GM23338 (cell line): Measurements from ENCODE around the gene JAZF1.

Source experiments
- CREB1 ChIP-seq: fragments of 250-450 bp; sonication (Bioruptor Pico); IDR thresholded peaks from 2 replicates; pipeline ENCODE4 v1.5.0; 2020; ENCODE audit warnings: low read depth, mild to moderate bottlenecking, moderate library complexity
- EZH2 ChIP-seq: fragments of 200-600 bp; sonication (generic); IDR thresholded peaks from one replicate; pipeline ENCODE4 v1.8.0; 2017; ENCODE audit warnings: antibody characterized with exemption, mild to moderate bottlenecking, low read depth; ENCODE audit not compliant: unreplicated experiment
- EZH2phosphoT487 ChIP-seq: fragments of 200-600 bp; sonication (generic); IDR thresholded peaks from one replicate; pipeline ENCODE4 v1.8.1; 2018; ENCODE audit warnings: antibody characterized with exemption; ENCODE audit not compliant: unreplicated experiment
- POLR2AphosphoS5 ChIP-seq: IDR thresholded peaks from 2 replicates; pipeline ENCODE4 v1.6.1; 2016; ENCODE audit warnings: antibody characterized with exemption, low read depth
- ZNF331 ChIP-seq: fragments of 250-450 bp; sonication (Bioruptor Pico); IDR thresholded peaks from 2 replicates; pipeline ENCODE4 v1.5.0; 2020; ENCODE audit warnings: low read depth, mild to moderate bottlenecking, moderate library complexity
- TF ChIP-seq, protein P1 (sequence below), 2 experiments: fragments of 200-600 bp in 1 of 2; sonication (generic) in 1 of 2; conservative IDR thresholded peaks; 2 replicates each; pipeline versions ENCODE4 v1.5.1 to v1.6.1; 2016 to 2017; ENCODE audit warnings: antibody characterized with exemption in 2 of 2, low read depth in 2 of 2, mild to moderate bottlenecking in 2 of 2, moderate library complexity in 1 of 2
- TF ChIP-seq, protein P2 (sequence below): IDR thresholded peaks from one replicate; pipeline ENCODE4 v1.6.1; 2018; ENCODE audit warnings: antibody characterized with exemption; ENCODE audit not compliant: unreplicated experiment
- TF ChIP-seq, protein P3 (sequence below): fragments of 250-450 bp; sonication (Bioruptor Pico); IDR thresholded peaks from 2 replicates; pipeline ENCODE4 v1.5.0; 2020; ENCODE audit warnings: mild to moderate bottlenecking, moderate library complexity

DNA sequence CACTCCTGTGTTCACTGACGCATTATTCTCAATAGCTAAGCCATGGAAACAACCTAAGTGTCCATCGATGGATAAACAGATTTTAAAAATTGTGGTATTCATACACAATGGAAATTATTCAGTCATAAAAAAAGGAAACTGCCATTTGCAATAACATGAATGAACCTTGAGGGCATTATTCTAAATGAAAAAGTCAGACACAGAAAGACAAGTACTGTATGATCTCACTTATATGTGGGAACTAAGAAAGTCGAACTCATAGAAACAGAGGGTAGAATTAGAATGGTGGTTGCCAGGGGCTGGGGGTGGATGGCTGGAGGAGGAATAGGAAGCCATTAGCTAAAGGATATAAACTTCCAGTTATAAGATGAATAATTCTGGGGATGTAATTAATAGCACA is 71.8 kb downstream of the JAZF1 start:
- TF ChIP-seq, protein P1, sequence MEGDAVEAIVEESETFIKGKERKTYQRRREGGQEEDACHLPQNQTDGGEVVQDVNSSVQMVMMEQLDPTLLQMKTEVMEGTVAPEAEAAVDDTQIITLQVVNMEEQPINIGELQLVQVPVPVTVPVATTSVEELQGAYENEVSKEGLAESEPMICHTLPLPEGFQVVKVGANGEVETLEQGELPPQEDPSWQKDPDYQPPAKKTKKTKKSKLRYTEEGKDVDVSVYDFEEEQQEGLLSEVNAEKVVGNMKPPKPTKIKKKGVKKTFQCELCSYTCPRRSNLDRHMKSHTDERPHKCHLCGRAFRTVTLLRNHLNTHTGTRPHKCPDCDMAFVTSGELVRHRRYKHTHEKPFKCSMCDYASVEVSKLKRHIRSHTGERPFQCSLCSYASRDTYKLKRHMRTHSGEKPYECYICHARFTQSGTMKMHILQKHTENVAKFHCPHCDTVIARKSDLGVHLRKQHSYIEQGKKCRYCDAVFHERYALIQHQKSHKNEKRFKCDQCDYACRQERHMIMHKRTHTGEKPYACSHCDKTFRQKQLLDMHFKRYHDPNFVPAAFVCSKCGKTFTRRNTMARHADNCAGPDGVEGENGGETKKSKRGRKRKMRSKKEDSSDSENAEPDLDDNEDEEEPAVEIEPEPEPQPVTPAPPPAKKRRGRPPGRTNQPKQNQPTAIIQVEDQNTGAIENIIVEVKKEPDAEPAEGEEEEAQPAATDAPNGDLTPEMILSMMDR (conservative IDR thresholded peaks at IDR 0.05; ENCODE audit: low read depth in 2 of 2): no peak
- TF ChIP-seq EZH2: no peak
- TF ChIP-seq, protein P2, sequence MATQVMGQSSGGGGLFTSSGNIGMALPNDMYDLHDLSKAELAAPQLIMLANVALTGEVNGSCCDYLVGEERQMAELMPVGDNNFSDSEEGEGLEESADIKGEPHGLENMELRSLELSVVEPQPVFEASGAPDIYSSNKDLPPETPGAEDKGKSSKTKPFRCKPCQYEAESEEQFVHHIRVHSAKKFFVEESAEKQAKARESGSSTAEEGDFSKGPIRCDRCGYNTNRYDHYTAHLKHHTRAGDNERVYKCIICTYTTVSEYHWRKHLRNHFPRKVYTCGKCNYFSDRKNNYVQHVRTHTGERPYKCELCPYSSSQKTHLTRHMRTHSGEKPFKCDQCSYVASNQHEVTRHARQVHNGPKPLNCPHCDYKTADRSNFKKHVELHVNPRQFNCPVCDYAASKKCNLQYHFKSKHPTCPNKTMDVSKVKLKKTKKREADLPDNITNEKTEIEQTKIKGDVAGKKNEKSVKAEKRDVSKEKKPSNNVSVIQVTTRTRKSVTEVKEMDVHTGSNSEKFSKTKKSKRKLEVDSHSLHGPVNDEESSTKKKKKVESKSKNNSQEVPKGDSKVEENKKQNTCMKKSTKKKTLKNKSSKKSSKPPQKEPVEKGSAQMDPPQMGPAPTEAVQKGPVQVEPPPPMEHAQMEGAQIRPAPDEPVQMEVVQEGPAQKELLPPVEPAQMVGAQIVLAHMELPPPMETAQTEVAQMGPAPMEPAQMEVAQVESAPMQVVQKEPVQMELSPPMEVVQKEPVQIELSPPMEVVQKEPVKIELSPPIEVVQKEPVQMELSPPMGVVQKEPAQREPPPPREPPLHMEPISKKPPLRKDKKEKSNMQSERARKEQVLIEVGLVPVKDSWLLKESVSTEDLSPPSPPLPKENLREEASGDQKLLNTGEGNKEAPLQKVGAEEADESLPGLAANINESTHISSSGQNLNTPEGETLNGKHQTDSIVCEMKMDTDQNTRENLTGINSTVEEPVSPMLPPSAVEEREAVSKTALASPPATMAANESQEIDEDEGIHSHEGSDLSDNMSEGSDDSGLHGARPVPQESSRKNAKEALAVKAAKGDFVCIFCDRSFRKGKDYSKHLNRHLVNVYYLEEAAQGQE: no peak
- TF ChIP-seq EZH2phosphoT487: no peak
- TF ChIP-seq POLR2AphosphoS5: no peak
- TF ChIP-seq CREB1: no peak
- TF ChIP-seq, protein P3, sequence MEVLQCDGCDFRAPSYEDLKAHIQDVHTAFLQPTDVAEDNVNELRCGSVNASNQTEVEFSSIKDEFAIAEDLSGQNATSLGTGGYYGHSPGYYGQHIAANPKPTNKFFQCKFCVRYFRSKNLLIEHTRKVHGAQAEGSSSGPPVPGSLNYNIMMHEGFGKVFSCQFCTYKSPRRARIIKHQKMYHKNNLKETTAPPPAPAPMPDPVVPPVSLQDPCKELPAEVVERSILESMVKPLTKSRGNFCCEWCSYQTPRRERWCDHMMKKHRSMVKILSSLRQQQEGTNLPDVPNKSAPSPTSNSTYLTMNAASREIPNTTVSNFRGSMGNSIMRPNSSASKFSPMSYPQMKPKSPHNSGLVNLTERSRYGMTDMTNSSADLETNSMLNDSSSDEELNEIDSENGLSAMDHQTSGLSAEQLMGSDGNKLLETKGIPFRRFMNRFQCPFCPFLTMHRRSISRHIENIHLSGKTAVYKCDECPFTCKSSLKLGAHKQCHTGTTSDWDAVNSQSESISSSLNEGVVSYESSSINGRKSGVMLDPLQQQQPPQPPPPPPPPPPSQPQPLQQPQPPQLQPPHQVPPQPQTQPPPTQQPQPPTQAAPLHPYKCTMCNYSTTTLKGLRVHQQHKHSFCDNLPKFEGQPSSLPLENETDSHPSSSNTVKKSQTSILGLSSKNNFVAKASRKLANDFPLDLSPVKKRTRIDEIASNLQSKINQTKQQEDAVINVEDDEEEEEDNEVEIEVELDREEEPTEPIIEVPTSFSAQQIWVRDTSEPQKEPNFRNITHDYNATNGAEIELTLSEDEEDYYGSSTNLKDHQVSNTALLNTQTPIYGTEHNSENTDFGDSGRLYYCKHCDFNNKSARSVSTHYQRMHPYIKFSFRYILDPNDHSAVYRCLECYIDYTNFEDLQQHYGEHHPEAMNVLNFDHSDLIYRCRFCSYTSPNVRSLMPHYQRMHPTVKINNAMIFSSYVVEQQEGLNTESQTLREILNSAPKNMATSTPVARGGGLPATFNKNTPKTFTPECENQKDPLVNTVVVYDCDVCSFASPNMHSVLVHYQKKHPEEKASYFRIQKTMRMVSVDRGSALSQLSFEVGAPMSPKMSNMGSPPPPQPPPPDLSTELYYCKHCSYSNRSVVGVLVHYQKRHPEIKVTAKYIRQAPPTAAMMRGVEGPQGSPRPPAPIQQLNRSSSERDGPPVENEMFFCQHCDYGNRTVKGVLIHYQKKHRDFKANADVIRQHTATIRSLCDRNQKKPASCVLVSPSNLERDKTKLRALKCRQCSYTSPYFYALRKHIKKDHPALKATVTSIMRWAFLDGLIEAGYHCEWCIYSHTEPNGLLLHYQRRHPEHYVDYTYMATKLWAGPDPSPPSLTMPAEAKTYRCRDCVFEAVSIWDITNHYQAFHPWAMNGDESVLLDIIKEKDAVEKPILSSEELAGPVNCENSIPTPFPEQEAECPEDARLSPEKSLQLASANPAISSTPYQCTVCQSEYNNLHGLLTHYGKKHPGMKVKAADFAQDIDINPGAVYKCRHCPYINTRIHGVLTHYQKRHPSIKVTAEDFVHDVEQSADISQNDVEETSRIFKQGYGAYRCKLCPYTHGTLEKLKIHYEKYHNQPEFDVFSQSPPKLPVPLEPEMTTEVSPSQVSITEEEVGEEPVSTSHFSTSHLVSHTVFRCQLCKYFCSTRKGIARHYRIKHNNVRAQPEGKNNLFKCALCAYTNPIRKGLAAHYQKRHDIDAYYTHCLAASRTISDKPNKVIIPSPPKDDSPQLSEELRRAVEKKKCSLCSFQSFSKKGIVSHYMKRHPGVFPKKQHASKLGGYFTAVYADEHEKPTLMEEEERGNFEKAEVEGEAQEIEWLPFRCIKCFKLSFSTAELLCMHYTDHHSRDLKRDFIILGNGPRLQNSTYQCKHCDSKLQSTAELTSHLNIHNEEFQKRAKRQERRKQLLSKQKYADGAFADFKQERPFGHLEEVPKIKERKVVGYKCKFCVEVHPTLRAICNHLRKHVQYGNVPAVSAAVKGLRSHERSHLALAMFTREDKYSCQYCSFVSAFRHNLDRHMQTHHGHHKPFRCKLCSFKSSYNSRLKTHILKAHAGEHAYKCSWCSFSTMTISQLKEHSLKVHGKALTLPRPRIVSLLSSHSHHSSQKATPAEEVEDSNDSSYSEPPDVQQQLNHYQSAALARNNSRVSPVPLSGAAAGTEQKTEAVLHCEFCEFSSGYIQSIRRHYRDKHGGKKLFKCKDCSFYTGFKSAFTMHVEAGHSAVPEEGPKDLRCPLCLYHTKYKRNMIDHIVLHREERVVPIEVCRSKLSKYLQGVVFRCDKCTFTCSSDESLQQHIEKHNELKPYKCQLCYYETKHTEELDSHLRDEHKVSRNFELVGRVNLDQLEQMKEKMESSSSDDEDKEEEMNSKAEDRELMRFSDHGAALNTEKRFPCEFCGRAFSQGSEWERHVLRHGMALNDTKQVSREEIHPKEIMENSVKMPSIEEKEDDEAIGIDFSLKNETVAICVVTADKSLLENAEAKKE (CRISPR knock-in tag): no peak
- no peak for TF ChIP-seq ZNF331 (CRISPR knock-in tag)
